OCI-LY3 (cell line): ENCODE data around the gene LYPD1.

ENCODE experiments used
- CTCF ChIP-seq: fragments of 200-600, 300-600 bp; sonication (generic); IDR thresholded peaks from 2 replicates; pipeline ENCODE4 v1.5.1; 2014; ENCODE audit warnings: antibody characterized with exemption, low read length, low read depth
- EZH2phosphoT487 ChIP-seq: fragments of 200-600 bp; shearing (Covaris generic); IDR thresholded peaks from 2 replicates; pipeline ENCODE4 v1.6.1; 2018; ENCODE audit warnings: antibody characterized with exemption, mixed run types, low read depth

GRCh38 chr2:132607426-132608090, 62.4 kb downstream of the LYPD1 start:
- TF ChIP-seq CTCF (no peak), EZH2phosphoT487 (no peak)
